Ovary (tissue), 9 donors: Measurements from ENCODE around the gene RABEPK. TPM values are rescaled to one million over a fixed set of nuclear protein-coding genes. Genes with fewer than 3 reads are reported as not detected.

Experiments used
- DNase-seq, 5 donors: peaks; one replicate each; pipeline ENCODE4 v3.0.0-alpha.2; 2019 to 2020
- H3K27ac ChIP-seq, 2 donors: fragments of 200-600 bp; one replicate each; pipeline versions ENCODE4 v1.5.1 to v1.8.0; 2019 to 2022
- H3K27me3 ChIP-seq: fragments of 200-600 bp; one replicate; pipeline ENCODE4 v1.8.0; 2022
- H3K36me3 ChIP-seq: fragments of 200-600 bp; sonication (generic); one replicate; pipeline ENCODE4 v1.5.1; 2019
- H3K4me1 ChIP-seq: one replicate; pipeline ENCODE4 v1.8.1; 2013; ENCODE audit warnings: mild to moderate bottlenecking, moderate library complexity; ENCODE audit not compliant: insufficient read depth
- H3K4me3 ChIP-seq: fragments of 200-600 bp; sonication (generic); one replicate; pipeline ENCODE4 v1.5.1; 2017
- H3K9me3 ChIP-seq, 2 donors: fragments of 200-600 bp in 1 of 2; sonication (generic) in 1 of 2; one replicate each; pipeline versions ENCODE4 v1.5.1 to v1.8.1; 2013 to 2019; ENCODE audit warnings: mild to moderate bottlenecking in 1 of 2, moderate library complexity in 1 of 2
- CTCF ChIP-seq, 3 donors: fragments of 450-650 bp in 2 of 3; fragments of 200-600 bp in 1 of 3; IDR thresholded peaks; one replicate each; pipeline versions ENCODE4 v1.5.1 to v1.8.0; 2016 to 2022; ENCODE audit warnings: antibody characterized with exemption in 3 of 3, mild to moderate bottlenecking in 1 of 3
- EP300 ChIP-seq: sonication (generic); formaldehyde crosslinking; IDR thresholded peaks from one replicate; pipeline ENCODE4 v1.6.1; 2017; ENCODE audit warnings: antibody characterized with exemption
- POLR2A ChIP-seq: fragments of 450-650 bp; IDR thresholded peaks from one replicate; pipeline ENCODE4 v1.6.1; 2017; ENCODE audit warnings: antibody characterized with exemption, mild to moderate bottlenecking, moderate library complexity
- WGBS, 3 donors: extraction: QIAGEN DNeasy Blood & Tissue Kit in 1 of 3; methylation state at CpG; one replicate each; pipeline versions ENCODE4 v1.1.5 to v1.1.7; 2013 to 2017; 5-methylcytosine and 5-hydroxymethylcytosine counted together
- intact Hi-C, 4 donors: fragments of 100-400 bp; cut with DNase I; formaldehyde crosslinking; loops; one replicate each; pipeline versions ENCODE4 v1.11.0 to v1.15.1; 2022 to 2023
- polyA plus RNA-seq, 2 donors: library from polyadenylated mRNA; stranded (reverse); fragments of 200-250 nt in 1 of 2; fragments of 350-450 nt in 1 of 2; fragmentation: Illumina TruSeq in 1 of 2; extraction: RNeasy Lipid Tissue Mini Kit (QIAGEN cat#74804) in 1 of 2; gene quantifications; one replicate each; pipeline ENCODE4 v1.2.3, GENCODE V29; 2013 to 2014
- total RNA-seq, 7 donors: library from RNA; depleted of rRNA in 2 of 7; stranded (reverse); fragments of >200 nt in 2 of 7; fragmentation: NEBNext Ultra II Directional in 3 of 7; extraction: Animal tissue kit (Norgen Biotek cat#: 25700) in 3 of 7; gene quantifications; one replicate each; pipeline versions ENCODE4 v1.1.0 to v1.2.4, GENCODE V29; 2016 to 2023
- donor health status: DM: no; HTN: no; CAD: no; lungs with moderate emphysema.
- donor health status: DM: no; HTN: no; CAD: no.
- donor health status: Bipolar disorder and iron deficiency.
- donor health status: DM: yes; HTN: yes; CAD: no.
- donor health status: DM: no; HTN: no; CAD: no.
- donor health status: DM: yes; HTN: yes; CAD: no.

The RABEPK gene
- total and polyA plus RNA-seq, 9 donors = 7.7 to 24.4 (median 15.0) TPM

- DNase-seq = no peak
- TF ChIP-seq POLR2A = no peak
- no peak for TF ChIP-seq EP300
- no peak for TF ChIP-seq CTCF (IDR thresholded peaks at IDR 0.05)
- intact Hi-C loops = loop anchor here in 1 of 4 donors (2.0 to 5.0 kb wide), 2 partner anchors 51 to 1087 kb away; partner anchors contain the start of genes MVB12B and PPP6C
- Histone ChIP-seq H3K27ac (no peak overlapping the region), H3K4me3 (peak overlapping the region; percentile 97), H3K27me3 (no peaks in the 10 kb centered on the region), H3K36me3 (no peaks in the 10 kb centered on the region), H3K9me3 (no peaks in the 10 kb centered on the region), H3K4me1 (peaks cover 11% of the 10 kb centered on the region)
- 7 to 12% (median 12%) methylated on average over 8 of the region's 8 CpGs for WGBS, 3 donors
These were observed 39.6 kb downstream of the RABEPK start for GRCh38 chr9:125239631-125240597.

- Histone ChIP-seq H3K27me3 (no peaks in the 10 kb centered on the region), H3K4me3 (peak overlapping the region; percentile 97), H3K27ac (peak overlapping the region; percentile 50 to 95), H3K4me1 (peaks cover 11% of the 10 kb centered on the region), H3K36me3 (no peaks in the 10 kb centered on the region), H3K9me3 (no peaks in the 10 kb centered on the region)
- intact Hi-C loops = loop anchor here in 1 of 4 donors (2.0 to 5.0 kb wide), 2 partner anchors 52 to 1087 kb away; partner anchors contain the start of genes MVB12B and PPP6C
- no peak for TF ChIP-seq EP300
- TF ChIP-seq CTCF (IDR thresholded peaks at IDR 0.05) = no peak
- no peak for TF ChIP-seq POLR2A
- 0 to 1% (median 1%) methylated on average over 32 to 33 of the region's 33 CpGs for WGBS, 3 donors
- peak in 2 of 5 donors; percentile 42 to 70 for DNase-seq
These were observed 40.3 kb downstream of the RABEPK start for GRCh38 chr9:125240649-125240999.

GRCh38 chr9:125241000-125241862 is 40.9 kb downstream of the RABEPK start, which contains the start of gene HSPA5:
Gene HSPA5 (minus strand): TSS chr9:125241343. CDS start chr9:125241126, 217 bp downstream.
- intact Hi-C loops = loop anchor here in 1 of 4 donors (2.0 to 5.0 kb wide), 2 partner anchors 52 to 1086 kb away; partner anchors contain the start of genes MVB12B and PPP6C
- peak within 1 kb of the TSS; percentile 81 to 95 for H3K27ac ChIP-seq
- peak within 1 kb of the TSS; percentile 97 for H3K4me3 ChIP-seq
- no peaks in the 10 kb centered on the region for H3K9me3 ChIP-seq
- H3K4me1 ChIP-seq = peaks cover 11% of the 10 kb centered on the region
- H3K36me3 ChIP-seq = no peaks in the 10 kb centered on the region
- peak; percentile 99 to 100 (median 100) for DNase-seq
- no peaks in the 10 kb centered on the region for H3K27me3 ChIP-seq
- TF ChIP-seq EP300 (no peak), CTCF (IDR thresholded peaks at IDR 0.05) (peak in 2 of 3 donors; percentile 30 to 36), POLR2A (peak; percentile 91)
- WGBS, 3 donors = 0 to 1% (median 0%) methylated on average over 58 to 59 of the region's 59 CpGs
